ENCODE data around the gene ZNF235. TPM values are rescaled to one million over a fixed set of nuclear protein-coding genes. Genes with fewer than 3 reads are reported as not detected.

ZNF235 gene
- total and polyA plus RNA-seq, 9 donors = 4.3 to 8.6 (median 5.9) TPM

- Histone ChIP-seq H3K36me3 (ENCODE audit: control insufficient read depth, insufficient read depth, low read length) (no peaks in the 10 kb centered on the region), H3K4me3 (ENCODE audit: low read length) (no peak overlapping the region), H3K9me3 (replicated peaks; ENCODE audit: control insufficient read depth, low read depth, low read length) (peaks cover 13% of the 10 kb centered on the region), H3K4me1 (ENCODE audit: control insufficient read depth, insufficient read depth, low read length) (peaks cover 7% of the 10 kb centered on the region), H3K27ac (ENCODE audit: low read length) (no peak overlapping the region), H3K27me3 (ENCODE audit: control insufficient read depth, insufficient read depth, low read length) (no peaks in the 10 kb centered on the region)
- no CpG with 5 or more reads among the region's 3 CpGs for WGBS (ENCODE audit: insufficient coverage)
- no peak for DNase-seq
Measured at GRCh38 chr19:44308011-44308410, 3.2 kb upstream of the ZNF235 start.

GRCh38 chr19:44306283-44306682, 1.5 kb upstream of the ZNF235 start:
- DNase-seq = no peak
- Histone ChIP-seq H3K9me3 (replicated peaks; ENCODE audit: control insufficient read depth, low read depth, low read length) (peaks cover 13% of the 10 kb centered on the region), H3K4me3 (ENCODE audit: low read length) (no peak overlapping the region), H3K36me3 (ENCODE audit: control insufficient read depth, insufficient read depth, low read length) (peaks cover 2% of the 10 kb centered on the region), H3K27me3 (ENCODE audit: control insufficient read depth, insufficient read depth, low read length) (no peaks in the 10 kb centered on the region), H3K4me1 (ENCODE audit: control insufficient read depth, insufficient read depth, low read length) (peaks cover 7% of the 10 kb centered on the region), H3K27ac (ENCODE audit: low read length) (no peak overlapping the region)
- WGBS (ENCODE audit: insufficient coverage) = 91% methylated on average over 13 of the region's 15 CpGs

GRCh38 chr19:44305457-44305856, 632 bp upstream of the ZNF235 start:
- Histone ChIP-seq H3K36me3 (ENCODE audit: control insufficient read depth, insufficient read depth, low read length) (peaks cover 3% of the 10 kb centered on the region), H3K9me3 (replicated peaks; ENCODE audit: control insufficient read depth, low read depth, low read length) (peaks cover 10% of the 10 kb centered on the region), H3K4me3 (ENCODE audit: low read length) (peak overlapping the region; percentile 3), H3K27me3 (ENCODE audit: control insufficient read depth, insufficient read depth, low read length) (no peaks in the 10 kb centered on the region), H3K27ac (ENCODE audit: low read length) (no peak overlapping the region), H3K4me1 (ENCODE audit: control insufficient read depth, insufficient read depth, low read length) (peaks cover 7% of the 10 kb centered on the region)
- WGBS (ENCODE audit: insufficient coverage) = 83% methylated on average over 2 of the region's 4 CpGs
- no peak for DNase-seq

- Histone ChIP-seq H3K27me3 (ENCODE audit: control insufficient read depth, insufficient read depth, low read length) (no peaks in the 10 kb centered on the region), H3K36me3 (ENCODE audit: control insufficient read depth, insufficient read depth, low read length) (peaks cover 11% of the 10 kb centered on the region), H3K4me3 (ENCODE audit: low read length) (peak overlapping the region; percentile 98), H3K9me3 (replicated peaks; ENCODE audit: control insufficient read depth, low read depth, low read length) (peaks cover 10% of the 10 kb centered on the region), H3K4me1 (ENCODE audit: control insufficient read depth, insufficient read depth, low read length) (peaks cover 7% of the 10 kb centered on the region), H3K27ac (ENCODE audit: low read length) (peak overlapping the region; percentile 89)
- WGBS (ENCODE audit: insufficient coverage) = 0% methylated on average over 9 of the region's 11 CpGs
- DNase-seq = peak; percentile 48
Measured at GRCh38 chr19:44303976-44304568, 753 bp downstream of the ZNF235 start.

- peaks cover 6% of the 10 kb centered on the region for H3K9me3 ChIP-seq (replicated peaks; ENCODE audit: control insufficient read depth, low read depth, low read length)
- H3K4me1 ChIP-seq (ENCODE audit: control insufficient read depth, insufficient read depth, low read length) = peaks cover 7% of the 10 kb centered on the region
- H3K4me3 ChIP-seq (ENCODE audit: low read length) = no peak overlapping the region
- peaks cover 18% of the 10 kb centered on the region for H3K36me3 ChIP-seq (ENCODE audit: control insufficient read depth, insufficient read depth, low read length)
- no peak overlapping the region for H3K27ac ChIP-seq (ENCODE audit: low read length)
- H3K27me3 ChIP-seq (ENCODE audit: control insufficient read depth, insufficient read depth, low read length) = no peaks in the 10 kb centered on the region
- WGBS (ENCODE audit: insufficient coverage) = 18% methylated on average over 3 of the region's 4 CpGs
- peak; percentile 18 for DNase-seq
Measured at GRCh38 chr19:44303320-44303719, 1.5 kb downstream of the ZNF235 start.

- H3K4me1 ChIP-seq (ENCODE audit: control insufficient read depth, insufficient read depth, low read length) = no peaks in the 10 kb centered on the region
- peaks cover 24% of the 10 kb centered on the region for H3K36me3 ChIP-seq (ENCODE audit: control insufficient read depth, insufficient read depth, low read length)
- no peak for DNase-seq
- WGBS (ENCODE audit: insufficient coverage) = 88% methylated on average over 1 of the region's 4 CpGs
- no peaks in the 10 kb centered on the region for H3K27me3 ChIP-seq (ENCODE audit: control insufficient read depth, insufficient read depth, low read length)
- peaks cover 41% of the 10 kb centered on the region for H3K9me3 ChIP-seq (replicated peaks; ENCODE audit: control insufficient read depth, low read depth, low read length)
- H3K4me3 ChIP-seq (ENCODE audit: low read length) = no peak overlapping the region
- no peak overlapping the region for H3K27ac ChIP-seq (ENCODE audit: low read length)
Measured at GRCh38 chr19:44284968-44285367, 19.9 kb downstream of the ZNF235 start.

GRCh38 chr19:44282846-44283245, 22.0 kb downstream of the ZNF235 start:
- H3K27me3 ChIP-seq (ENCODE audit: control insufficient read depth, insufficient read depth, low read length) = no peaks in the 10 kb centered on the region
- DNase-seq = no peak
- no peak overlapping the region for H3K27ac ChIP-seq (ENCODE audit: low read length)
- peaks cover 29% of the 10 kb centered on the region for H3K9me3 ChIP-seq (replicated peaks; ENCODE audit: control insufficient read depth, low read depth, low read length)
- no CpG with 5 or more reads among the region's 3 CpGs for WGBS (ENCODE audit: insufficient coverage)
- H3K36me3 ChIP-seq (ENCODE audit: control insufficient read depth, insufficient read depth, low read length) = peaks cover 9% of the 10 kb centered on the region
- no peaks in the 10 kb centered on the region for H3K4me1 ChIP-seq (ENCODE audit: control insufficient read depth, insufficient read depth, low read length)
- no peak overlapping the region for H3K4me3 ChIP-seq (ENCODE audit: low read length)

- H3K4me3 ChIP-seq (ENCODE audit: low read length) = no peak overlapping the region
- no peaks in the 10 kb centered on the region for H3K27me3 ChIP-seq (ENCODE audit: control insufficient read depth, insufficient read depth, low read length)
- H3K9me3 ChIP-seq (replicated peaks; ENCODE audit: control insufficient read depth, low read depth, low read length) = peaks cover 21% of the 10 kb centered on the region
- no peak overlapping the region for H3K27ac ChIP-seq (ENCODE audit: low read length)
- 94% methylated on average over 5 of the region's 10 CpGs for WGBS (ENCODE audit: insufficient coverage)
- no peak for DNase-seq
- no peaks in the 10 kb centered on the region for H3K4me1 ChIP-seq (ENCODE audit: control insufficient read depth, insufficient read depth, low read length)
- H3K36me3 ChIP-seq (ENCODE audit: control insufficient read depth, insufficient read depth, low read length) = no peaks in the 10 kb centered on the region
Measured at GRCh38 chr19:44280916-44281315, 23.9 kb downstream of the ZNF235 start.

GRCh38 chr19:44278181-44278690, 26.6 kb downstream of the ZNF235 start:
- H3K9me3 ChIP-seq (replicated peaks; ENCODE audit: control insufficient read depth, low read depth, low read length) = peaks cover 32% of the 10 kb centered on the region
- no peak overlapping the region for H3K4me3 ChIP-seq (ENCODE audit: low read length)
- H3K4me1 ChIP-seq (ENCODE audit: control insufficient read depth, insufficient read depth, low read length) = no peaks in the 10 kb centered on the region
- DNase-seq = no peak
- WGBS (ENCODE audit: insufficient coverage) = 95% methylated on average over 3 of the region's 4 CpGs
- H3K27me3 ChIP-seq (ENCODE audit: control insufficient read depth, insufficient read depth, low read length) = no peaks in the 10 kb centered on the region
- H3K27ac ChIP-seq (ENCODE audit: low read length) = no peak overlapping the region
- H3K36me3 ChIP-seq (ENCODE audit: control insufficient read depth, insufficient read depth, low read length) = peaks cover 10% of the 10 kb centered on the region

GRCh38 chr19:44277331-44277730, 27.5 kb downstream of the ZNF235 start:
- Histone ChIP-seq H3K27me3 (ENCODE audit: control insufficient read depth, insufficient read depth, low read length) (no peaks in the 10 kb centered on the region), H3K4me3 (ENCODE audit: low read length) (no peak overlapping the region), H3K36me3 (ENCODE audit: control insufficient read depth, insufficient read depth, low read length) (peaks cover 10% of the 10 kb centered on the region), H3K4me1 (ENCODE audit: control insufficient read depth, insufficient read depth, low read length) (no peaks in the 10 kb centered on the region), H3K9me3 (replicated peaks; ENCODE audit: control insufficient read depth, low read depth, low read length) (peaks cover 27% of the 10 kb centered on the region), H3K27ac (ENCODE audit: low read length) (no peak overlapping the region)
- no peak for DNase-seq
- no CpG with 5 or more reads among the region's 1 CpG for WGBS (ENCODE audit: insufficient coverage)
